NOMO-1 (cell line): Measurements from ENCODE around the gene SPAG9.

Experiments used
- DNase-seq, 2 experiments: peaks; one replicate each; lab custom pipeline; 2025; ENCODE audit not compliant: unreplicated experiment in 2 of 2; lab: John Stamatoyannopoulos, UW

SPAG9 gene

GRCh38 chr17:50920041-50920410 lies 200.6 kb downstream of the SPAG9 start:
- no peak for DNase-seq

- peak; percentile 69 to 71 for DNase-seq
Observed at GRCh38 chr17:50919321-50920040, 201.2 kb downstream of the SPAG9 start.

GRCh38 chr17:50918933-50919296 lies 201.8 kb downstream of the SPAG9 start:
- no peak for DNase-seq

- peak in 1 of 2 experiments; percentile 5 for DNase-seq
Observed at GRCh38 chr17:50918071-50918932, 202.4 kb downstream of the SPAG9 start.

- DNase-seq = no peak
Observed at GRCh38 chr17:50917418-50917743, 203.3 kb downstream of the SPAG9 start.

- DNase-seq = no peak
Observed at GRCh38 chr17:50916708-50917417, 203.8 kb downstream of the SPAG9 start.

GRCh38 chr17:50916026-50916707 lies 204.5 kb downstream of the SPAG9 start:
- DNase-seq = no peak

GRCh38 chr17:50914505-50915063 lies 206.1 kb downstream of the SPAG9 start:
- no peak for DNase-seq

GRCh38 chr17:50913120-50913519 lies 207.5 kb downstream of the SPAG9 start:
- no peak for DNase-seq
